Measurements from ENCODE around the gene HOMER2.
"Not testable (repeated sequence)": the region's sequence is repeated elsewhere in the genome, so short reads cannot be mapped to it uniquely, and the experiment has no call there.

Gene HOMER2

DNA sequence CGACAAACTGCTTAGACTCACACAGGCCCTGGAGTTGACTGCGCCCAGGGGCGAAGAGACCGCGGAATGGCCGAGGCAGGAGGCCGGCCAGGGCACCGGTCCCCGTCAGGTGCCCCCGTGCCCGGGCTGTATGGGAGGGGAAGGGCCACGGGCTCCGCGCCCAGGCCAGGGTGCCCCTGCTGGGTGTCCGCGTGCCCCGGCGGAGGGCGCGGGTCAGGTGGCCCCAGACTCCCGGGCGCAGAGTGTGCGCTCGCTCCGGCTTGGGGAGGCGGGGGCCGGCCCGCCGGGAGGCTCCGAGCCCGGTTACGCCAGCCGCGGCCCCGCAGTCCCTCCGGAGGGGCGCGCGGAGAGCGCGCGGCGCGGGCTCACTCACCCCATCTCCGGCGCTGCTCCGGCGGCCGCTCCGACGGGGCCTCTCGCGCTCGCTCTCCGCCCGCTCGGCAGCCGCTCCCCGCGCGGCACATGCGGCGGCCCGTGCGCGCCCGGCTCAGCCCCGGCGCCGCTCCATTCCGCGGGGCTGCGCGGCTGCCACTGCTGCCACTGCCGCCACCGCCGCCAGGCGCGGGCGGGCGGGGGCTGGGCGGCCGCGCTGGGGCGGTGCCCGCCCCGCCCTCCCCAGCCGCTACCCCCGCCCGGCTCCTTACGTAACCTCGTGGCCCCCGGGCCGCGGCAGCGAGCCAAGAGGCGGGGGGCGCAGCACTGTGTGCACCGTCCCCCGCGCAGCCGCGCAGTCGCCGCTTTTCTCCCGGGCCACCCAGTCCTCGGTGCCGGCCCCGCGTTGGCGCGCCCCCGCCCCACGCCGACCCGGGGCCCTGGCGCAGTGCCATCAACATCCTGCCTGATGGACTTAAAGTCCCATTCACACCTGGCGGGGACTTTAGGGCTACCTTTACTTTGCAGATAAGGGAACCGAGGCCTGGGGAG lies at the start of gene HOMER2:
HOMER2 (minus strand) TSS at position 563 of the 924 bp plus-strand sequence; CDS start at position 378, 185 bp downstream.
- Histone ChIP-seq H3K27me3 (ENCODE audit: insufficient read depth, poor library complexity, severe bottlenecking) (no peaks in the 10 kb centered on the region), H3K27ac (ENCODE audit: poor library complexity, severe bottlenecking) (peak within 1 kb of the TSS; percentile 28), H3K4me3 (ENCODE audit: severe bottlenecking) (peak within 1 kb of the TSS; percentile 93), H3K9me3 (ENCODE audit: severe bottlenecking) (no peaks in the 10 kb centered on the region), H3K36me3 (ENCODE audit: low read depth) (no peaks in the 10 kb centered on the region), H3K4me1 (ENCODE audit: insufficient read depth, poor library complexity, severe bottlenecking) (peaks cover 8% of the 10 kb centered on the region)
- TF ChIP-seq, protein P1, sequence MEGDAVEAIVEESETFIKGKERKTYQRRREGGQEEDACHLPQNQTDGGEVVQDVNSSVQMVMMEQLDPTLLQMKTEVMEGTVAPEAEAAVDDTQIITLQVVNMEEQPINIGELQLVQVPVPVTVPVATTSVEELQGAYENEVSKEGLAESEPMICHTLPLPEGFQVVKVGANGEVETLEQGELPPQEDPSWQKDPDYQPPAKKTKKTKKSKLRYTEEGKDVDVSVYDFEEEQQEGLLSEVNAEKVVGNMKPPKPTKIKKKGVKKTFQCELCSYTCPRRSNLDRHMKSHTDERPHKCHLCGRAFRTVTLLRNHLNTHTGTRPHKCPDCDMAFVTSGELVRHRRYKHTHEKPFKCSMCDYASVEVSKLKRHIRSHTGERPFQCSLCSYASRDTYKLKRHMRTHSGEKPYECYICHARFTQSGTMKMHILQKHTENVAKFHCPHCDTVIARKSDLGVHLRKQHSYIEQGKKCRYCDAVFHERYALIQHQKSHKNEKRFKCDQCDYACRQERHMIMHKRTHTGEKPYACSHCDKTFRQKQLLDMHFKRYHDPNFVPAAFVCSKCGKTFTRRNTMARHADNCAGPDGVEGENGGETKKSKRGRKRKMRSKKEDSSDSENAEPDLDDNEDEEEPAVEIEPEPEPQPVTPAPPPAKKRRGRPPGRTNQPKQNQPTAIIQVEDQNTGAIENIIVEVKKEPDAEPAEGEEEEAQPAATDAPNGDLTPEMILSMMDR (IDR thresholded peaks at IDR 0.05; ENCODE audit: poor library complexity, severe bottlenecking): peak; percentile 3
- DNase-seq (ENCODE audit: low spot score): no peak
- peak; percentile 60 for ATAC-seq (ENCODE audit: low read depth)

DNA sequence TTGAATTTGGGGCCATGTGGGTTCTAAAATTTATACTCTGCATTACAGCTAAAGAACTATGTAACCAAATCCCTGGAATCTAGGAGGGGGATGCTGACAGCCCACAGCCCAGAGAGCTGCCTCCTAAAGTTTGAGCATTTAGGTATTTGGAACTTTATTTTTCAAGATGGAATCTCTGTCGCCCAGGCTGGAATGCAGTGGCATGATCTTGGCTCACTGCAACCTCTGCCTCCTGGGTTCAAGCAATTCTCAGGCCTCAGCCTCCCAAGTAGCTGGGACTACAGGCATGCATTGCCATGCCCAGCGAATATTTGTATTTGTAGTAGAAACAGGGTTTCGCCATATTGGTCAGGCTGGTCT lies 48.1 kb upstream of the HOMER2 start:
- not testable (repeated sequence) for H3K9me3 ChIP-seq (ENCODE audit: severe bottlenecking); DNase-seq (ENCODE audit: low spot score); H3K27ac ChIP-seq (ENCODE audit: poor library complexity, severe bottlenecking); ATAC-seq (ENCODE audit: low read depth); H3K27me3 ChIP-seq (ENCODE audit: insufficient read depth, poor library complexity, severe bottlenecking); H3K4me3 ChIP-seq (ENCODE audit: severe bottlenecking); H3K4me1 ChIP-seq (ENCODE audit: insufficient read depth, poor library complexity, severe bottlenecking)
- TF ChIP-seq, protein P1 (IDR thresholded peaks at IDR 0.05; ENCODE audit: poor library complexity, severe bottlenecking): peak; percentile 79
- peaks cover 17% of the 10 kb centered on the region for H3K36me3 ChIP-seq (ENCODE audit: low read depth)

DNA sequence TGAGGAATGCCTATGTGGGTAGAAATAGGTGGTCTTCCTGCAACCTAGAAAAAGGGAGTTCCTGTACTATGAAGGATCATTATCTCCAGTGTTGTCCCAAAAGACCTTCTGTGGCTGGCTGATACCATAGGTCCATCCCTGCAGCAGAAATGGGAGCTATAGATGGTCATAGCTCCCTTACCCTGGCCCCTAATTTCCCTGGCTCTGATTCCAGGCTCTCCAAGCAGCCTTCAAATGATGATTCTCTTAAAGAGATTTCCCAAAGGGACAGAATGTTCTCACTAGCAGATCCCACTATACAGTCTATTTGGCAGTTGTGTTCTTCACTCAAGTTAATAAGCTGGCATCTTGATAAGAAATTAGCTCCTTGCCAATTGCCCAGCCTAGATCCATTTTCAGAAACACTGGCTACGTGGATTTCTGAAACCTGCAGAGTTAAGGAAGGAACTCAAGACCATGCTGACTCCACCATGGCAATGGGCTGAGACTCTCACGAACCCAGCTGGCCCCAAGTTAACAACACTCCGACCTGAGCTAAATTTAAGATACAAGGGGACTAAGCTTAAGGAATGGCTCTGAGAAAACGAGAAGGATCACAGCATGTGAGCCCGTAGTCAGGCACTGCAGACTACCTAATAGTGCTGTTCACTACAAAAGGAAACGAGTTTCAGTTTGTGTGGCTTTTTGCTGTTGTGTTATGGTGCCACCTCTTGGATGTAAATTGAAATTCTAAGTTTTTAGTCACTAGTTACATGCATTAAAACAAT lies 47.6 kb upstream of the HOMER2 start:
- Histone ChIP-seq H3K36me3 (ENCODE audit: low read depth) (peaks cover 11% of the 10 kb centered on the region), H3K27me3 (ENCODE audit: insufficient read depth, poor library complexity, severe bottlenecking) (no peaks in the 10 kb centered on the region), H3K27ac (ENCODE audit: poor library complexity, severe bottlenecking) (no peak overlapping the region), H3K4me3 (ENCODE audit: severe bottlenecking) (peak overlapping the region; percentile 24), H3K9me3 (ENCODE audit: severe bottlenecking) (no peaks in the 10 kb centered on the region), H3K4me1 (ENCODE audit: insufficient read depth, poor library complexity, severe bottlenecking) (peaks cover 2% of the 10 kb centered on the region)
- DNase-seq (ENCODE audit: low spot score): no peak
- TF ChIP-seq, protein P1 (IDR thresholded peaks at IDR 0.05; ENCODE audit: poor library complexity, severe bottlenecking): peak; percentile 97
- peak; percentile 80 for ATAC-seq (ENCODE audit: low read depth)

DNA sequence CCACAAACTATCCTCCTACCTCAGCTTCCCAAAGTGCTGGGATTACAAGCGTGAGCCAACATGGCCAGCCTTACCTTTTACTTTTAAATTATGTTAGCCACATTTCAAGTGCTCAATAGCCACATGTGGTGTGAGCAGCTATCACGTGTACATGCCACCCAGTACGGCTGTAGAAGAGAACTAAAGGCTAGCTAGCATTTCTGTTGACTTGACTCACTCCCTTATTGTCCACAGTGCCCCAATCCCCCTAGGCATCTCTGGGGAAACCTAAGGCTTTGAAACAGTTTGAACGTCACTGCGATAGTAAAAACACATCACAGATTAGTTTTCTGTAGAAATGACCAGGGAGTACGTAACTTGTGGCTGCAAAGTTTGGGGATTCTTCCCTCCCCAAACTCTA lies 46.9 kb upstream of the HOMER2 start:
- TF ChIP-seq, protein P1 (IDR thresholded peaks at IDR 0.05; ENCODE audit: poor library complexity, severe bottlenecking): no peak
- no peaks in the 10 kb centered on the region for H3K9me3 ChIP-seq (ENCODE audit: severe bottlenecking)
- peaks cover 4% of the 10 kb centered on the region for H3K36me3 ChIP-seq (ENCODE audit: low read depth)
- no peak for ATAC-seq (ENCODE audit: low read depth)
- no peak overlapping the region for H3K27ac ChIP-seq (ENCODE audit: poor library complexity, severe bottlenecking)
- no peak overlapping the region for H3K4me3 ChIP-seq (ENCODE audit: severe bottlenecking)
- H3K27me3 ChIP-seq (ENCODE audit: insufficient read depth, poor library complexity, severe bottlenecking): no peaks in the 10 kb centered on the region
- DNase-seq (ENCODE audit: low spot score): no peak
- peaks cover 2% of the 10 kb centered on the region for H3K4me1 ChIP-seq (ENCODE audit: insufficient read depth, poor library complexity, severe bottlenecking)

Measured in RWPE2 (cell line).